ENCODE results near the gene EP400. TPM values are rescaled to one million over a fixed set of nuclear protein-coding genes. Genes with fewer than 3 reads are reported as not detected.

The EP400 gene
- total RNA-seq, 1 experiment from 2014 or later, result 10.8 TPM

DNA sequence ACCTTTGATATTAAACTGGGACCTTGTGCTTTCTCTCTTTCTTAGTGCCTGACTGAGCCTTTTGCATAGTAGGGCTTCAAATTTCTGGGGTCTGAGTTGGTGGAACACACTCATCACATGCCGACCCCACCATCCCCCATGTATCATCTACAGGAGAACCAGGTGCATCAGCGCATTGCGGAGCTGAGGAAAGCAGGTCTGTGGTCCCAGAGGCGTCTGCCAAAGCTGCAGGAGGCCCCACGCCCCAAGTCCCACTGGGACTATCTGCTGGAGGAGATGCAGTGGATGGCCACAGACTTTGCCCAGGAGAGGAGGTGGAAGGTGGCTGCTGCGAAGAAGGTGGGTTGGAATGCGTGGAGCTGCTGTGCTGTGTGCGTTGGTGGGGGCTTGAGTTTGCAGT, 37.8 kb downstream of the EP400 start:
- DNase-seq (ENCODE audit: low read depth), result no peak

DNA sequence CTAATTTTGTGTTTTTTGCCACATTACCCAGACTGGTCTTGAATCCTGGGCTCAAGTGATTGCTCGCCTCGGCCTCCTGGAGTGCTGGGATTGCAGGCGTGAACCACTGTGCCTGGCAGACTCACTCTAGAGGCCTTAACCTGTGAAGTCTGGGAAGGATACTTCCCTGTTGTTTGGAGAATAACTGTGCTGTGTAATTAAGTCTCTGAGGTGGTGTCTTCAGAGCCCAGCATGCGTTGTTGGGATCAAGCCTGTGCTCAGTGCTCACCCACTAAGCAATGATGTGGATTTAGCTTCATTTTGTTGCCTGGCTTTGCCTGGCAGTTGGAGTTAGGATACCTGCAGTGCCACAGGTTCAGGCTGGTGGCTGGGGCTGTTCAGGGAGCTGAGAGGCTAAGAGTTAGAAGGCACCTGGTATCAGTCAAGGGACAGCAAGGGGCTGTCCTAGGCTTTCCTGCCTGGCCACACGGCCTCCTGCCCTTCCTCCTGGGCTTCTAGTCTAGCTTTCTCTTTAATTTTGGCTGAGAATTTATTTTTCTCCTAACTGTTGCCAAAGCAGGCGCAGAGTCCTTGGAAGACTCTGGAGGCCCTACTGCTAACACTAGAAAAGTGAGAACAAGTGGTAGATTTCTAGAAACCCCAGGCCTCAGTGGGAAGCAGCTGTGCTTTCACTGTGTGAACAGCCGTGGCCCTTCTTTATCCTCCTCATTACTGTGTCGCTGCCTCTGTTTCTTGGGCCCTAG, 38.5 kb downstream of the EP400 start:
- no peak for DNase-seq (ENCODE audit: low read depth)

DNA sequence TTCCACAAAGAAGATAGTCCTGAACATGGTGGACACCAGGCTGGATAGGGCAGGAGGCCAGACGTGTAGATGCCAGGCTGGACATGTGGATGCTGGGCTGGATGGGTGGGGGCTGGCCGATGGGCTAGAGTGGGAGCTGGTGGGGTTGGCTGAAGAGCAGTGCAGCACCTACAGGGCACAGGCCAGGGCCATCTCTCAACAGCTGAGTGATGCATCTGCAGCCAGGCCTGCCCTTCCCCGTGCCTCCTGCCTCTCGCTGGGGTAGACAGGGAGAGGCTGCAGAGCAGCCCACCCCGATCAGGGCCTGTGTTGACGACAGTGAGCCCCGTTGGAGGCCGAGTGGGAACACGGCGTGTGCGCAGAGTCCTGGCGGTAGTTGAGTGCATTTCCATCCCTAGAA, 39.3 kb downstream of the EP400 start:
- no peak for DNase-seq (ENCODE audit: low read depth)

DNA sequence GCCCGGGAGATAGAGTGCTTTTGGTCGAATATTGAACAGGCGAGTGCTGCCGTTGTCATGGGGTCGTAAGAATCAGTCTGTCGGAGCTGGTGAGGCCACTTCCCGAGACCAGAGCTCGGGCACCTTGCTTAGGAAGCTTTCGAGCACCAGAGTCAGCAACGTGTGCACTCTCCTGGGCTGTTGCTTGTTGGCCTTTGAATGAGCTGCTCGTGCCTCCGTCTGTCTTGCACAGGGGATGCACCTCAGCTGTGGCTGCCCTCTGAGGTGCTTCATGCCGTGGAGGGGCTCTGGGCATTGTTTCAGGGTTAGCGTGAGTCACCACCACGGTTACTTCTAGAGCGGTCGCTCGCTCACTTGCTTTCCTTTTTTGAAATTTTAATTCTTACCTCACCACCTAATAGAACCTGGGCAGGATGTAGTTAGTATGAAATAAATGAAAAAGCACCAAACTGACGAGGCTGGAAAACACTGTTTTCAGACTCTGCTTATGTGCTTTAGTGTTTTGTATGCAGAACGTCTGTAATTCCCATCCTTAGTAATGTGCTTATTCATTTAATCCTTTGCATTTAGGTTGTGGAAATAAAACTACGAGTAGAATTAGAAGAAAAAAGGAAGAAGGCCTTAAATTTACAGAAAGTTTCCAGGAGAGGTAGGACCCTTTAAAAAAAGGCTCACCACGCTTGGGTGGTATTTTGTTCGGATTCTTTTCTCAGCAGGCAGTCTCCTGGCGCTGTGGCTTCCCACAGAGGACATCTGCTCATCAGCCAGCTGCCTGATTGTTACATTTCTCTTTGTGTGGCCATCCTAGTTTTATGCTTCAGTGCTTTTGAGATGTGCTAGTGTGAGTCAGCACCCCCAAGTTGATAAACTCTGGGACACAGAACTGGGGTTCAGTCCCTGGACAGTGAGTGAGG, 40.6 kb downstream of the EP400 start:
- no peak for DNase-seq (ENCODE audit: low read depth)

DNA sequence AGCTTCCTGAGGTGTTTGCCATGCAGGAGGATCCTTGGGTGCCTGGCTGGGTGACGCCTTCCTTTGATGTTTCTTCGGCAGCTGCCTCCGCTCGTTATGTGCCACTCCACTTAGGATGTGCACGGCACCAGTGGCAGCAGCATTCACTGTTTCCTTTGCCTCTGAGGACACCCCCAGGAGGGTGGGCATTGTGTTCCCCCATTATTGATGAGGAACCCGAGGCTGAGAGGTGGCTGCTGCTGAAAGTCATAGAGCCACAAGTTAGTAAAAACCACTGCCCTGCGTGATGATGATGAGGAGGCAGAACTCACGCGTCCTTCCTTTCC, 41.2 kb downstream of the EP400 start:
- DNase-seq (ENCODE audit: low read depth), result no peak

DNA sequence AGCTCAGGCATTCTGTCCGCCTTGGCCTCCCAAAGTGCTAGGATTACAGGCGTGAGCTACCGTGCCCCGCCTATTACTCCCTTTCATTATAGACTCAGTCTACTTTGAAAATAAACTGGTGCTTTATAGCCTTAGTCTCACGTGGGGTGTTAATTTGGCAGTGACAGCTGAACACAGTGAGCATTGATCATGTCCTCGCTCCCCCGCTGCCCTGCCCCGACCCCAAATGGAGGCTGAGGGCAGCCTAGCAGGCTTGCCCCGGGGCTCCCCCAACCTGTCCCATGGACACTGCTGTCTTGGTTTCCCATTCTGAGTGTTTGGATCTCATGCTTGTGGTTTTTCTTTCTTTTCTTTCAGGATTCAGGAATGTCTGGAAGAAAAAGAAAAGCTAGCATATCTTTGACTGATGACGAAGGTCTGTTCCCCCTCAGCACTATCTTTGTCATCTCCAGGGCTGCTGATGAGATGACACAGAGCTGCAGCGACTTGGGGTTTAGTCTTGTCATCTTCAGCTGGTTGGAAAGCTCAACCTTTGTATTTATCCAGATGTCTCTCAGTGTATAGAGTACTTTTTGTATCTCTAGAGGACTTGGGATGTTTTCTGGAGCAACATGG, 42.2 kb downstream of the EP400 start:
- no peak for DNase-seq (ENCODE audit: low read depth)

DNA sequence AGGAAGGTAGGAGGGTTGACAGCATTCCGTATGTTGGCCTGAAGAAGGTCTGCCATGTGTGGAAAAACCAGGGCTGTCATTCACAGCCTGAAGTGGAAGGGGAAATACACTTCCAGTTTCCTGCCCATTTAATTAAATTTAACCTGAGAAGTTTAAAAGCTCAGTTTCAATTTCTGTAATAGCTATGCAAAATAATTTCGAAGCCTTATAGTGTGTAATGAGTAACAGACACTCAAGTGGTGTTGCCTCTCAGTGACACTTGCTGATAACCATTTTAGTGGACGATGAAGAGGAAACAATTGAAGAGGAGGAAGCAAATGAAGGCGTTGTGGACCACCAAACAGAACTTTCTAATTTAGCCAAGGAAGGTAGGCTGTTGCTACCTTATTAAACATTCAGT, 44.8 kb downstream of the EP400 start:
- DNase-seq (ENCODE audit: low read depth), result no peak

DNA sequence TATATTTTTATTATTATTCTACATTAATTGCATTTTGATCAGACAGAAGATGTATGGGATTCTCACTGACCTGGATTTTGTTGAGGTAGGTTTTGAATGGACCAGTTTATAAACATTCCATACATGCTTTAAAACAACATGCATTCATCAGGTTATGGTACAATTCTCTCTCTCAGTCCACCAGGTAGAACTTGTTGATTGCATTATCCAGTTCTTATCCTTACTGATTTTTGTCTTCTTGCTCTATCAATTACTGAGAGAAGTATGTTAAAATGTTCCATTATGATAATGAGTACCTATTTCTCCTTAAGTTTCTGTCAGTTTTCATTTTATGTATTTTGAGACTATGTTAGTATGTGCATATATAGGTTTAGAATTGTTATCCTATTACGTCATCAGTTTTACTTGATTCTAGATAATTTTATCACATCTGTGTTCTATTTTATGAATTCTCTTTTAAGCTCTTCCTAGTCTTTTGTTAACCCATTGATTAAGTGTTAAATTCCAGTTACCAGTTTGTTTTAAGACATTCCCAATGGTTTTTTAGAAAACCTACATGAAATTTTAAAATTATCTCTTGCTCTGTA, 50.6 kb downstream of the EP400 start:
- DNase-seq (ENCODE audit: low read depth), result no peak

DNA sequence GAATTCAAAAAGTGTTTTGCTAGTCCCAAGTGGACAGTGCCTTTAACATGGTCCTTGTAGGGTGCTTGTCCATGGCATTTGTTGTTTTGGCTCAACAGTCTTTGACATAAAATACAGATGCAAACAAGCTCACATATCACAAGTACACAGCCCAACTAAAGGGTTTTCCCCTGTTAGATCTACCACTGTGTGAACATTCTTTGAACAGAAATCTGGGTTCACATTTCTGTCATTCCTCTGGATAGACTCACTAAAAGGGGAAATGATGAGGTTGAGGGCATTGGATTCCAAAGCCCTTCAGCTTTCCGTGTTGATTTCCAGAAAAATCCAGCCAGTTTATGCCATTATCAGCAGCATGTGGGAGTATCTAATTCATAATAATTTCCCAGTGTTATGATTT, 54.1 kb downstream of the EP400 start:
- peak; percentile 44 for DNase-seq (ENCODE audit: low read depth)

DNA sequence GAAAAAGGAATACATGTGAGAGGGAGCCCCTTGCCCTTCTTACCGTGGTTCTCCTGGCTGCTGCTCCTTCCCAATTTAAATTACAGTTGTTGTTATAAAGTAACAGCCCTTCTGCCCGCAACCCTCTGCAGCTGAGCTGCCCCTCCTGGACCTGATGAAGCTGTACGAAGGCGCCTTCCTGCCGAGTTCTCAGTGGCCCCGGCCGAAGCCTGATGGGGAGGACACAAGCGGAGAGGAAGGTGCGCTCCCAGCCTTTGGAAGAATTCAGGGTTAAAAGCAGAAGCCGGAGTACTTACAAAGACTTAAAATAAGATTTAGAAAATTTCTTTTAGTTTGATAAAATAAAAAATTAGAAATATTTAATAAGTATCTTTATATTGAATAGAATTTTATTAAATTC, 55.2 kb downstream of the EP400 start:
- DNase-seq (ENCODE audit: low read depth), result no peak

DNA sequence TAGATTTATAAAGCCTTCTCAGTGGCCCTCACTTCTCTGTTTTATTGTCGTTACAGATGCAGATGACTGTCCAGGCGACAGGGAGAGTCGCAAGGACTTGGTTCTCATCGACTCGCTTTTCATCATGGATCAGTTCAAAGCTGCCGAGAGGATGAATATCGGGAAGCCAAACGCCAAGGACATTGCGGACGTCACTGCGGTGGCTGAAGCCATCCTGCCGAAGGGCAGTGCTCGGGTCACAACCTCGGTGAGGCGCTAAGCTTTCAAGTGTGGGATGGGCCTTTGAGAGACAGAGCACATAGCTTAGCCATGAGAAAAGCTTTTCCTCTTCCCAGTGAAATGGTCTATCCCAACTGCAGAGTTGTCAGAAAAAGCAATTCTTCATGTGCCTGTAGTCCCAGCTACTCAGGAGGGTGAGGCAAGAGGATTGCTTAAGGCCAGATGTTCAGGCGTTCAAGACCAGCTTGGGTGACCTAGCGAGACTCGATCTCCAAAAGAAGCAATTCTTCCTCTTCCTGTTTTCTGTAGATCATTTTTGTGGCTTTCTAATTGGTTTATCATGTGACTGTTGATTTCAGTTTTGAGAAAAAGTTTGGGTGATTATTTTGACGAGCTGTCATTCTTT, 56.4 kb downstream of the EP400 start:
- DNase-seq (ENCODE audit: low read depth), result no peak

DNA sequence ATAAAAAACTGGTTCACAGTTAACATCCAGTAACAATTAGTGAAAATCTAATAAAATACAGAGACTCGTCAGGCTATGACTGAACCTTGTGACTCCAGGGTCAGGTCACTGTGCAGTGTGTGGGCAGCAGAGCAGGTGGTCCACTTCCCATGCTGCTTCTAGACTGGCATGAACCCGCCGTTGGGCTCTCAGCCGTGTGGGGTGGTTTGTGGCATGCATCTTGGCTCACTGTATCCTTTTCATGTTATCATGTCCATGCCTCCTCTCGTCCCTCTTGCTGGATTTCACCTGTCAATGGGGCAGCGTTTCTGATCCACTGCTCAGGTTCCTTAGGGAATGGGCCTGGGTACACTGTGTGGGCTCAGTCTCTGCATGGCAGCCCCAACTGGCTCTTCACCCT, 57.3 kb downstream of the EP400 start:
- DNase-seq (ENCODE audit: low read depth), result no peak

DNA sequence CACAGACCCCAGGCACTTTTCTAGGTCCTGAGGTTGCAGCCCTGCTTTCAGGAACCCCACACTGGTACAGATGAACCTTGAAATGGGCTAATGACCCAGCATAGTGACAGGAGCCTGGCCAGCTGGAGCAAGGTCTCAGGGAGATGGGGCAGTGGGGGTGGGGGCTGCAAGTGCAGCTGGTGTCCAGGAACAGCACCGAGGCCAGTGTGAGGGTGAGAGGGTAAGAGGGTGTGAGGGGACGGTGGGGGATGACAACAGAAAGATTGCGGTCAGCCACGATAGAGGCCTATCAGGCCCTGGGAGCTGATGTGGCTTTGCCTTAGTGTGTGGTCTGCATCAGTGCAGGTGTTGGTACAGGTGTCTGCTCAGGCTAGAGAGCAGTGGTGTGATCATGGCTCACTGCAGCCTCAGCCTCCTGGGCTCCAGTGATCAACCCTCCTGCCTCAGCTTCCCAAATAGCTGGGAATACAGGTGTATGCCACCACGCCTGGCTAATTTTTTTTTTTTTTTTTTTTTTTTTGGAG, 59.7 kb downstream of the EP400 start:
- DNase-seq (ENCODE audit: low read depth), result no peak

DNA sequence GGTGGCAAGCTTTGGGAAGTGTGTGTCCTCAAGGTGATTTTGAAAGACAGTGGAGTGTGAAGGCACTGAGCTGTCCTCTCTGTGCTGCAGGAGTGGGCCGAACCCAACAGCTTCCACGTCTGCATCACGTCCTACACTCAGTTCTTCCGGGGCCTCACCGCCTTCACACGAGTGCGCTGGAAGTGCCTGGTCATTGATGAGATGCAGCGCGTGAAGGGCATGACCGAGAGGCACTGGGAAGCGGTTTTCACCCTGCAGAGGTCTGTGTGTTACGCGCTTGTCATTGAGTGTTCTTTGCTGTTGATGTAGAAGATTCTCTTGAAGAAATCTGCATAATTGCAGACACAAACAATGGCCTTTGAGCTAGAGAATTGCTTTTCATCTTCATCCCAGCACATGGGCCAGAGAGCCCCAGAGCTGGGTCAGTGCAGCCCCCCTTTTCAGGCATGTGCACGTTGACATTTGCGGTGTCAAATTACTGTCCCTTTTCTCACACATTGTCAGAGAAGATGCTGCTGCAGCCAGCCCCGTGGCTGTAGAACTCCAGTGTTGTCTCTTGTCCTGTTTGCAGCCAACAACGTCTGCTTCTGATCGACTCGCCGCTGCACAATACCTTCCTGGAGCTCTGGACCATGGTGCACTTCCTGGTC, 63.3 kb downstream of the EP400 start:
- no peak for DNase-seq (ENCODE audit: low read depth)

DNA sequence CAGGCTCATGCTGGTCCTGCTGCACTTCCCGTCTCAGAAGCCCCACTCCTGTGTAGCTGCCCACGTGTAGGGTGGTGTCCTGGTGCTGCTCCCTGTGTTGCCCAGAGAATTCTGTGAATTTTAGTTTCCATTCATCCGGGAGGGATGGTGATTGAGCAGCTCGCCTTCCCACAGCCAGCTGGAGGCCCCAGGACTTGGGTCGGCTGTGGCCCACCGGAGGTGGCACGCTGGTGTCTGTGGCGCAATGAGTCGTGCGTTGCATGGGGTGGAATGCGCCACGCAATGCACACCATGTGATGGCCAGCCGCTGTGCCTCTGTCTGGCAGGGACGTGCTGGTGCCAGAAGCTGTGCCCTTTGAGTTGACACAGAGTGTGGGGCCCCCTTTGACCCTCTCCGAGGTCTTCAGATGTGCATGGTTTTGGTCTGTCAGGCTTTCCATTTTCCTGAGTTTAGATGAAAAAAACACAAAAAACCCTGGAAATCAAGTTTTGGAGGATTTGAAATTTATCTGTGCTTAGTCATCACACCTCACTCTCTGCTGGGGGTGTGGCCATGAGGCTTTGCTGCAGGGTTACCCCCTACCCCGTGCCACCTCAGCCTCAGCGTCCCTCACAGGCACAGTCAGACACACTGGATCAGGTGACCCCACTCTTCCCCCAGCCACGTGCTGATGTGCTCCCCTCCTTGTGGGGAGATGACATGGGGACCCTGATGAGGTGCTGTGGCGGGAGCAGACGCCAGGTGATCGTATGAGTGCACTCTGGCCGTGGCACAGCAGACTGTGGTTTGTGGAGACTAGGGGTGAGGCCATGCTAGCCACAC, 64.6 kb downstream of the EP400 start:
- peak; percentile 30 for DNase-seq (ENCODE audit: low read depth)

DNA sequence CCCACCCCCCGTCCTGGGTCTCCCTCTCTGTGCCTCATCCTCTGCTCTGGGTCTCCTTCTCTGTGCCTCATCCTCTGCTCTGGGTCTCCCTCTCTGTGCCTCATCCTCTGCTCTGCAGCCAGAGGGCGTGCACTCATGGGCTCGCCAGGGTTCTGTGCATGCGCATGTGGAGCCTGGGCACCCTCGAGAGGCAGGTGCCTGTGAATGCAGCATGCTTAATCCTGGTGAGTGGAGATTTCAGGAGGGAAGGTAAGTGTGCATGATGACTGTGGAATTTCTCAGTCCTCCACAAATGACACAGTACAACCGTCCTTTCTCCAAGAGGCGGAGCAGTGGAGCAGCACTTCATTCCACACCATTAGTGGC, 65.2 kb downstream of the EP400 start:
- DNase-seq (ENCODE audit: low read depth), result no peak

DNA sequence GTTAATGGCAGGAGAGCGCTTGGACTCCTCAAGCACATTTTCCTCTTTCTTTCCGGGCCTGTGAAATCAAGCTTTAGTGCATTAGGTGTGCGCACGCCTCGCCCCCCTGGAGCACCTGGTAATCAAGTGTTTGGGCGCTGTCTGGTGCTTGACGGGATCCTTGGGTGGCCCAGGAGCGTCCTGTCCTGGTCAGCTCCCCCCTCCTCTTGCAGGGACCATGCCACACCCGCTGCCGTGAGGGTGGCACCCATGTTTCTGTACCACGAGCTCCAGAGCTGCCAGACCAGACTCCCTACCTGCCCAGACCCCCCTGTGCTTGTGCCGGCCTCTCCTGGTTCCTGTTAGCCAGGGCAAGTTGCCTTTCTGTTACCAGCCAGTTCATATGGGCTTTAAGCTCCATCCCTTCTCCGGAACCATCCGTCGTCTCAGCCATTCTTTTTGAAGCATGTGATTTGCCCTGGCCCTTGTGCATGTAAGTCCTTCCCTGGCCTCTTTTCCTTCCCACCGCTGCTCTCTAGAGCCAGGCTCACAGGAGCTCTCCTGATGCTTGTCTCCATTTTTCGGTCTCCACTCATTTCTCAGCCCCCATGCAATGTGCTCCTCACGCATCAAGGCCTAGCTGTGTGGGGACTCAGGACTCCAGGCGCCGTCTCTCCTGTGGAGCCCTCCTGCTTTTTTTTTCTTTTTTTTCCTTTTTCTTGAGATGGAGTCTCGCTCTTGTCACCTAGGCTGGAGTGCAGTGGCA, 66.1 kb downstream of the EP400 start:
- no peak for DNase-seq (ENCODE audit: low read depth)

DNA sequence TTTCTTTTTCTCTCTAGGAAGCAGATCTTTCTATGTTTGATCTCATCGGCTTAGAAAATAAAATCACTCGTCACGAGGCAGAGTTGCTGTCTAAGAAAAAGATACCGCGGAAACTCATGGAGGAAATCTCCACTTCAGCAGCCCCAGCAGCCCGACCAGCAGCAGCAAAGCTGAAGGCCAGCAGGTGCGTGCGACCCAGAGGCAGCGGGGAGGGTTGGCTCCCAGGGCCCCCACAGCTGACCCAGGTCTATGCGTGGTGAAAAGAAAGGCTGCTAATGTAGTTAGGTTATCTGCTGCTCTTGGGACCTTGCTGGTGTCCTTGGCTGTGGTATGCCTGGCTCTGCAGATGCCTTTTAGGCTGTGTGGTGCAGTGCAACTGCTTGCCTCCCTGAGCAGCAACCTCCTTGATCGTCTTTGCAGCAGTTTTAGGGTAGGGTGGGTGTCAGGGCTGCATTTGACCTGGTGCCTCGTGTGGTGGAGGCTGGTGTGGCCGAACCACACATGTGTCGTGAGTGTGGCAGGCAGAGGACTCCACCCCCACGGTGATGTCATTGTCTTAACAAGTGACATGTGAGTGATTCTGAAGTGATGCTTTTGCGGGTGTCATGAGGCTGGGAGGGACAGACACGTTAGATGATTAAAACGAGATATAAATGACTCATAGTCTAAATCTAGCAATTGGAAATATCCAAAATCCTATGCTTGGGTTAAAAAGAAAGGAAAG, 68.6 kb downstream of the EP400 start:
- DNase-seq (ENCODE audit: low read depth), result no peak

DNA sequence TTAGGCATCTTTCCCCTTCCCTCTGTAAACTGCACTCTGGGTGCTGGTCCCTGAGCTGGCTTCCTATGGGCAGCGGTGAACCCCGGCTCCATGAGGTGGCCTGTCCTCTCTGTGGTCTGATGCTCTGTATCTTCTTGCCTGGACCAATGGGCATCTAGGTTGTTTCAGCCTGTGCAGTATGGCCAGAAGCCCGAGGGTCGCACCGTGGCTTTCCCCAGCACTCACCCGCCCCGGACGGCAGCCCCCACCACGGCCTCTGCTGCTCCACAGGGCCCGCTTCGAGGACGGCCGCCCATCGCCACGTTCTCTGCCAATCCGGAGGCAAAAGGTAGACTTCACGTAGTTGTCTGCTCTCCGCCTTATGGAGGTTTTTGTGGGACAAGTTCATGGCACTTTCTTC, 70.1 kb downstream of the EP400 start:
- DNase-seq (ENCODE audit: low read depth), result no peak

Measured in HT1080 (cell line).